Ramos (cell line): Measurements from ENCODE around the gene ILKAP.

Experiments used
- in situ Hi-C: fragments of 300-500 bp; cut with MboI; formaldehyde crosslinking; loops from one replicate; pipeline ENCODE4 v1.14.3; 2022; ENCODE audit warnings: low sequenced_read_pairs; ENCODE audit not compliant: unreplicated experiment

ILKAP gene

GRCh38 chr2:238237431-238238135 lies 34.1 kb upstream of the ILKAP start:
- in situ Hi-C loops = no loop called here

- in situ Hi-C loops = no loop called here
Observed at GRCh38 chr2:238236571-238236970, 33.1 kb upstream of the ILKAP start.

GRCh38 chr2:238235856-238236255 lies 32.4 kb upstream of the ILKAP start:
- in situ Hi-C loops = no loop called here

- in situ Hi-C loops = no loop called here
Observed at GRCh38 chr2:238235331-238235732, 31.8 kb upstream of the ILKAP start.

- in situ Hi-C loops = no loop called here
Observed at GRCh38 chr2:238233625-238234024, 30.1 kb upstream of the ILKAP start.

- in situ Hi-C loops = no loop called here
Observed at GRCh38 chr2:238231809-238232208, 28.3 kb upstream of the ILKAP start.

GRCh38 chr2:238231251-238231793 lies 27.8 kb upstream of the ILKAP start:
- in situ Hi-C loops = no loop called here

- in situ Hi-C loops = no loop called here
Observed at GRCh38 chr2:238230699-238231098, 27.2 kb upstream of the ILKAP start.

GRCh38 chr2:238228700-238229099 lies 25.2 kb upstream of the ILKAP start:
- in situ Hi-C loops = no loop called here

- in situ Hi-C loops = no loop called here
Observed at GRCh38 chr2:238227587-238228032, 24.1 kb upstream of the ILKAP start.

- in situ Hi-C loops = no loop called here
Observed at GRCh38 chr2:238226698-238227586, 23.4 kb upstream of the ILKAP start.

GRCh38 chr2:238225911-238226697 lies 22.6 kb upstream of the ILKAP start:
- in situ Hi-C loops = no loop called here

- in situ Hi-C loops = no loop called here
Observed at GRCh38 chr2:238225121-238225520, 21.6 kb upstream of the ILKAP start.

GRCh38 chr2:238224356-238225035 lies 21.0 kb upstream of the ILKAP start:
- in situ Hi-C loops = no loop called here

GRCh38 chr2:238220892-238221521 lies 17.5 kb upstream of the ILKAP start:
- in situ Hi-C loops = no loop called here

GRCh38 chr2:238220274-238220891 lies 16.9 kb upstream of the ILKAP start:
- in situ Hi-C loops = no loop called here

- in situ Hi-C loops = no loop called here
Observed at GRCh38 chr2:238216651-238217184, 13.2 kb upstream of the ILKAP start.

- in situ Hi-C loops = no loop called here
Observed at GRCh38 chr2:238207006-238207405, 3.5 kb upstream of the ILKAP start.
